ENCODE measurements around the gene TBX19.

Gene TBX19

GRCh38 chr1:168280296-168280927 lies at the start of gene TBX19:
Gene TBX19 (plus strand): TSS chr1:168280877. CDS start chr1:168281091, 214 bp downstream.
- DNase-seq (ENCODE audit: low read depth in 1 of 2, low spot score in 1 of 2), result no peak

DNA sequence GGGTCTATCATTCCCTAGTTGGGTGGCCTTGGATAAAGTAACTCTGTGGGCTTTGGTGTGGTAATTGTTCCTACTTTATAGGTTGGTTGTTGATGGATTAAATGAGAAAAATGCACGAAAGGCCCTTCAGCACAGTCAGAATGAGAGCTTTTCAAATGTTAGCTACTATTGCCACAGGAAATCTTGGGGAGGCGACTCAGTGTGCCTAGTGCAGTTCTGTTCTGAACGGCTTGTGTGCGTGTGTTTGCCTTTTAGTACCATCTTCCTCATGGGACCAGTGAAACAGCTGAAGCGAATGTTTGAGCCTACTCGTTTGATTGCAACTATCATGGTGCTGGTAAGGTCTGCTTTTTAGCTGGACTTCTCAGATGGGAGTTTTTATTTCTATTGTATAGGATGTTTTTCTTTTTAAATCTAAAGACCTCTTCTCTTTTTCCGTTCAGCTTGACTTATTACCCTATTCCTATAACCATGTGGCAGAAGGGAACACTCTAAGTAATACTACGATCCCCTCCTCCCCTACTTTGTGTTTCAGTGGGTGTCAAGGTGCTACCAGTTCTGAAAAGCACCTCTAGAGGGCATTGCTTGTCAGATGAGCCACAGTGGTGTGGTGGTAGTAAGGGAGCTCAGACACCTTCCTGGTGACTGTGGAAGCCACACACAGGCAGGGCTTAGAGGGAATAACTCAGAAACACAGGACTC lies 45.7 kb upstream of the TBX19 start:
- no peak for DNase-seq (ENCODE audit: low read depth in 1 of 2, low spot score in 1 of 2)

GRCh38 chr1:168235548-168235885 lies 45.2 kb upstream of the TBX19 start:
- no peak for DNase-seq (ENCODE audit: low read depth in 1 of 2, low spot score in 1 of 2)

GRCh38 chr1:168235937-168236336 lies 44.7 kb upstream of the TBX19 start:
- no peak for DNase-seq (ENCODE audit: low read depth in 1 of 2, low spot score in 1 of 2)

GRCh38 chr1:168236836-168237611 lies 43.7 kb upstream of the TBX19 start:
- peak in 1 of 2 donors; percentile 23 for DNase-seq (ENCODE audit: low read depth in 1 of 2, low spot score in 1 of 2)

DNA sequence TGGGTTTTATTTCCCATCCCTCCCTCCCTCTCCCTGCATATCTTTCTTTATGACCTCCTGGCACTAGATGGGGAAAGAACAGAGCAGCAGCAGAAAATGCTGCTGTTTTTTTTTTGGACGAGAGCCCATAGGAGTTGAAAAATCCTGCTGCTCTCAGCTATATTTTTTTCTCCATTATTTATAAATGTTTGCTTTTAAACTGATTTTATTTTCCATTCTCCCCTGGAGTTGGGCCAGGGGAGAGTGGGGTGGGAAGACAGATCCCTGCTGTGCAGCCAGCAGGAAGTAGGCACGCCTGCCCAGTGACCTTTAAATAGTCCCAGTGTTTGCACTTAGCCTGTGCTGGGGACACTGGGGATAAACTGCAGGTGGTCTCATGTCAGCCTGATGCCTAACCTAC lies 37.5 kb upstream of the TBX19 start:
- DNase-seq (ENCODE audit: low read depth in 1 of 2, low spot score in 1 of 2), result no peak

DNA sequence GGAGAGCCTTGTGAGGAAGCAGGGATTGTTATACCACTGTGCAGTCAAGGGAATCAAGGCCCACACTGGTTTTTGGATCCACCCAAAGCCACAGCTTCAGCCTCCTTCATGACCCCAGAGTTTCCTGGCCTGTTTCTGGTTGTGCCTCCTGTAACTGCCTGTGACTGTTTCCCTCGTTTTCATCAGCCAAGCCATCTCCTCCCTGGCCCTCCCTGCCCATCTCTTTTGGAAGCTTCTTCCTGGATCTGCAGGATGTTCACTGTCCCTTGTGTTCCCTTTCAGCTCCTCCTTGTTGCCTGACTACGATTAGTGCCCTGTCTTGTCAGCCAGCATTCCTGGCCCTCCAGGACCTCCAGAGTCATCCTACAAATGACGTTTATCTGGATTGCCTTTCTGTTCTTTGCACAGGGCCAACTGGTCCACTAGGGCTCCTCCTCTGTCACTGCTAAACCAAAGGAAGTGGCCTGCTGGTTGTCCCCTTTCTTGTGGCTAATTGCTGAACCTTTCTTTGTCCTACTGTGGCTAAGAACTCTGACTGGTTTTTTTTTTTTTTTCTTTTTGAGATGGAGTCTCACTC lies 37.0 kb upstream of the TBX19 start:
- DNase-seq (ENCODE audit: low read depth in 1 of 2, low spot score in 1 of 2), result no peak

DNA sequence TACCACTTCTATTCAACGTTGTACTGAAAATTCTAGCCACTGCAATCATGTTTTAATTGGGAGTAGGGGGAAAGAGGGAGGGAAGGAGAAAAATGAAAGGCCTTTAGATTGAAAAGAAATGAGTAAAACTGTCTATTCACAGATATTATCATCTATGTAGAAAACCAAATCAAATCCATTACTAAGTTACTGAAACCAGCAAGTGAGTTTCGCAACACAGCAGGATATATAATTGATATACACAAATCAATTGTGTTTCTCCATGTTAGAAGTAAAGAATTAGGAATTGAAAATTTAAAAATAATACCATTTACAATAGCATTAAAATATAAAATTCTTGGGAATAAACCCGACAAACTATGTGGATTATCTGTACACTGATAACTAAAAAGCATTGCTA lies 35.6 kb upstream of the TBX19 start:
- no peak for DNase-seq (ENCODE audit: low read depth in 1 of 2, low spot score in 1 of 2)

GRCh38 chr1:168246506-168246905 lies 34.2 kb upstream of the TBX19 start:
- no peak for DNase-seq (ENCODE audit: low read depth in 1 of 2, low spot score in 1 of 2)

GRCh38 chr1:168252204-168252733 lies 28.4 kb upstream of the TBX19 start:
- no peak for DNase-seq (ENCODE audit: low read depth in 1 of 2, low spot score in 1 of 2)

DNA sequence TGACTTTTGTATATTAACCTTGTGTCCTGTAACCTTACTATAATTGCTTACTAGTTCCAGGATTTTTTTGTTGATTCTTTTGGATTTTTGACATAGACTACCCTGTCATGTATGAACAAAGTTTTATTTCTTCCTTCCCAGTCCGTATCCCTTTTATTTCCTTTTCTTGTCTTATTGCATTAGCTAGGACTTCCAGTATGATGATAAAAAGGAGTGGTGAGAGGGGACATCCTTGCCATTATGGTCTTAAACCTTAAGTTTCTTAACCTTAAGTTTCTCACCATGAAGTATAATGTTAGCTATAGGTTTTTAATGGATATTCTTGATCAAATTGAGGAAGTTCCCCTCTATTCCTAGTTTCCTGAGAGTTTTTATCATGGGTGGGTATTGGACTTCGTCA lies 24.5 kb upstream of the TBX19 start:
- DNase-seq (ENCODE audit: low read depth in 1 of 2, low spot score in 1 of 2), result no peak

- no peak for DNase-seq (ENCODE audit: low read depth in 1 of 2, low spot score in 1 of 2)
Observed at GRCh38 chr1:168257397-168257796, 23.3 kb upstream of the TBX19 start.

- DNase-seq (ENCODE audit: low read depth in 1 of 2, low spot score in 1 of 2), result no peak
Observed at GRCh38 chr1:168259567-168259966, 21.1 kb upstream of the TBX19 start.

DNA sequence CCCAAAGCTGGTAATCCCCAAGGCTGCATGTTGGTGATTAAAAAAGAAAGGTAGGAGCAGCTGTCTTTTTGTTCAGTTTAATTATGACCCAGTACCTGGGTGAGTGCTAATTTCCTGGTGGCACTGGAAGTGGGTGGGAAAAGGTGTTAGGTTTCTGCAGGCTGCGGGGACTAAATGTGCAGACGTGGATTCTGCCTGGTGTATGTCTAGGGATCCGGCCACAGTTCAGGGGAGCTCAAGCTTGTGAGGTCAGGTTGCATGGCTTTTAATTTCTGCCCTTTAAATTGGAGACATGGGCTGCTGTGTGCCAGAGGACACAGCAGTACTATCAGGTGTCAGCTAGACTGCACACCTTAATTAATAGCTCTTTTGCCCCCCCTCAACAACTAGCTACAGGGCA lies 20.3 kb upstream of the TBX19 start:
- no peak for DNase-seq (ENCODE audit: low read depth in 1 of 2, low spot score in 1 of 2)

DNA sequence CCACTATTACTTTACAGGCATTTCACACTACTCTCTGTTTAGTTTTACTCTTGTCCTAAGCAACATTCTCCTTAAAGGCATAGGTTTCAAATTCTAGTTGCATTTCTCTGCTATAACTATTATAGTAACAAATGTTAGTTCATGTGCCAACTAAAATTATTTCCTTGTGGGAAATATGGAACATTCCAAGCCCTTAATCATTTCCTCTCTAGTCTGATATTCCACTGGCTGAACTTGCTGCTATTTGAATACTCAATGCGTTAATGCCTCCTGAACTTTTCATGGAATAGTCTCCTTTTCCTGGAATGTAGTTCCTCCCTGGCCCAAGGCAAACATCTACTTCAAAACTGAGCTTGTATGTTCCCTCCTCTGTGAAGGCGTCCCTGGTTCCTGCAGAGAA lies 19.3 kb upstream of the TBX19 start:
- no peak for DNase-seq (ENCODE audit: low read depth in 1 of 2, low spot score in 1 of 2)

GRCh38 chr1:168263130-168263529 lies 17.5 kb upstream of the TBX19 start:
- no peak for DNase-seq (ENCODE audit: low read depth in 1 of 2, low spot score in 1 of 2)

GRCh38 chr1:168264296-168264695 lies 16.4 kb upstream of the TBX19 start:
- no peak for DNase-seq (ENCODE audit: low read depth in 1 of 2, low spot score in 1 of 2)

DNA sequence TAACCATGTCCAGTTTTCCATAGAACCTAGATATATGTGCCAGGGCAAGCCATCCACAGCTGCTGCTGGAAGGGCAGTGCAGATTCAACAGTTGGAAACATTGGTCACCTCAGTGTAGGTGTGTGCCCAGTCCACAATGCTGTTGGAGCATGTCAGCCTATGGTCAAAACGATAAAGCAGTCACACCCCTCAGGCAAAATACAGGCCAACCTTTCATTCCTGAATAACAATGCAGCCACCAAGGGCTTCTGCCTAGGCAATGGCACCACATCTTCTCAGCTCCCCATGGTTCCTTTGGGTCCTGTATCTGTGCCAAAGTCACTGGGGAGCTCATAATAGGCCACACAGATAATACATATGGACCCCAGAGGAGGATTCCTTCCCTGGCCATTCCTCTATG lies 15.1 kb upstream of the TBX19 start:
- DNase-seq (ENCODE audit: low read depth in 1 of 2, low spot score in 1 of 2), result no peak

DNA sequence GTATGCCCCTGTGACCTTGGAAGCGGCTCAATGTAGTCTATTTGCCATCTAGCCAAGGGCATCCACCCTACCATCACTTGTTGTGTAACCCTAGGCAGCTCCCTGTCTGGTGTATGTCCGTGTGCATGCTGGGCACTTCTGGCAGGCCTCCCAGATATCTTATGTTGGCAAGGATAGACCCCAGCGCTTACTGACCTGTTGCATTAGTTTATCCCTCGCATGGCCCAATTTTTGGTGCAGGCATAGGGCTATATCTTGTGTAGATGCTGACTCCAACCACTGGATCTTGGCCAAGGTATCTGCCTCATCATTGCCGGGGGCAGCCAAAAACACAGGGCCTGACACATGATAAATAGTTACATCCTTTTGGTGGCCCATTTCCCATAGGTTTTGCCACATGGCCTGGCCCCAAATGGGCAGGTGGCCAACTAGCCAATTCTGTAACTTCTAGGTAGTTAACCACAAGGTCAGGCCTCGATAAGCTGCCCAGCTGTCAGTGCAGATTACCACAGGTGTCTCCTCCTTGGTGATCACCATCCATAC lies 14.0 kb upstream of the TBX19 start:
- DNase-seq (ENCODE audit: low read depth in 1 of 2, low spot score in 1 of 2), result no peak

DNA sequence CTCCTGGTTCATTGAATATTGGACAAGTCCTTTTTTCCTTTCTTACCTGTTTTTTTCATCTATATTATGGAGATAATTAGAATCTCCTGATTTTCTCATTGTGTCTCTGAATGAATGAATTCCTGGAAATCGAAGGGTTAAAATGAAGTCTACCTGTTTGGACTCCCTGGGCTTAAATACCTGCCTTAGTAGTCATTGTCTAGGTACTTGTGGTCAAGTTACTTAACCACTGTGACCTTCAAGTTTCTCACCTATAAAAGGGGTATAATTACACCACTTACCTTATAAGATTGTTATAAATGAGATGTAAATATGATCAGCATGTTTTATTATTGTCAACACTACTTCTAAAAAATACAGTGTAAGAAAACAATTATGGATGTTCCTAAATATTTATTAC lies 9.0 kb upstream of the TBX19 start:
- no peak for DNase-seq (ENCODE audit: low read depth in 1 of 2, low spot score in 1 of 2)

DNA sequence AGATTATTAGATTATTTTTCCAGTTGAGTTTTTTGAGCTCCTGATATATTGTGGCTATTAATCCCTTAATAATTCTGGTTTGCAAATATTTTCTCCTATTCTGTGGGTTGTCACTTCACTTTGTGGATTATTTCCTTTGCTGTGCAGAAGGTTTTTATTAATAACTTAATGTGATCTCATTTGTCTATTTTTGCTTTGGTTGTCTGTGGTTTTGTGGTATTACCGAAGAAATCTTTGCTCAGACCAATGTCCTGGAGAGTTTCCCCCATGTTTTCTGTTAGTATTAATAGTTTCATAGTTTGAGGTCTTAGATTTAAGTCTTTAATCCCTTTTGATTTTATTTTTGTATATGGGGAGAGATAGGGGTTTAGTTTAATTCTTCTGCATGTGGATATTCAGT lies 7.1 kb upstream of the TBX19 start:
- DNase-seq (ENCODE audit: low read depth in 1 of 2, low spot score in 1 of 2), result no peak

- DNase-seq (ENCODE audit: low read depth in 1 of 2, low spot score in 1 of 2), result no peak
Observed at GRCh38 chr1:168279253-168279652, 1.4 kb upstream of the TBX19 start.

Data from activated CD4-positive, alpha-beta T cell treated with anti-CD3 and anti-CD28 coated beads, Interleukin-2, amount 50 U/mL, for 24 hours (primary cell).